GM21528 (cell line): ENCODE results near the gene PDLIM1.

Experiments
- ATAC-seq: cut with Tn5 transposase; IDR thresholded peaks from one replicate; pipeline ENCODE4 v1.9.1; 2021; ENCODE audit warnings: mild to moderate bottlenecking, moderate library complexity; ENCODE audit not compliant: unreplicated experiment, low FRiP score

Gene PDLIM1

GRCh38 chr10:95319239-95319638 lies 28.4 kb upstream of the PDLIM1 start:
- ATAC-seq = no peak

GRCh38 chr10:95315509-95315908 lies 24.7 kb upstream of the PDLIM1 start:
- no peak for ATAC-seq

- ATAC-seq = no peak
These were observed 23.6 kb upstream of the PDLIM1 start for GRCh38 chr10:95314192-95314918.

- ATAC-seq = no peak
These were observed 22.2 kb upstream of the PDLIM1 start for GRCh38 chr10:95312986-95313495.

GRCh38 chr10:95312257-95312656 lies 21.5 kb upstream of the PDLIM1 start:
- ATAC-seq = no peak

- ATAC-seq = no peak
These were observed 19.2 kb upstream of the PDLIM1 start for GRCh38 chr10:95309958-95310357.

GRCh38 chr10:95308389-95309302 lies 17.8 kb upstream of the PDLIM1 start:
- no peak for ATAC-seq

GRCh38 chr10:95306851-95307250 lies 16.0 kb upstream of the PDLIM1 start:
- ATAC-seq = no peak

- ATAC-seq = no peak
These were observed 15.5 kb upstream of the PDLIM1 start for GRCh38 chr10:95306318-95306650.

- no peak for ATAC-seq
These were observed 15.0 kb upstream of the PDLIM1 start for GRCh38 chr10:95305606-95306317.

- ATAC-seq = no peak
These were observed 14.2 kb upstream of the PDLIM1 start for GRCh38 chr10:95304976-95305375.

- no peak for ATAC-seq
These were observed 13.7 kb upstream of the PDLIM1 start for GRCh38 chr10:95304463-95304862.

GRCh38 chr10:95303950-95304349 lies 13.1 kb upstream of the PDLIM1 start:
- ATAC-seq = no peak

- ATAC-seq = no peak
These were observed 12.7 kb upstream of the PDLIM1 start for GRCh38 chr10:95303535-95303934.

- no peak for ATAC-seq
These were observed 9.3 kb upstream of the PDLIM1 start for GRCh38 chr10:95300022-95300539.

GRCh38 chr10:95297402-95297801 lies 6.6 kb upstream of the PDLIM1 start:
- ATAC-seq = no peak

- ATAC-seq = no peak
These were observed 6.0 kb upstream of the PDLIM1 start for GRCh38 chr10:95296764-95297163.

- peak; percentile 76 for ATAC-seq
These were observed 4.4 kb upstream of the PDLIM1 start for GRCh38 chr10:95295031-95295755.

- ATAC-seq = no peak
These were observed 2.8 kb upstream of the PDLIM1 start for GRCh38 chr10:95293631-95294030.

GRCh38 chr10:95291365-95292039 lies 699 bp upstream of the PDLIM1 start:
- ATAC-seq = no peak
